Measurements from ENCODE around the gene PREX1. TPM values are rescaled to one million over a fixed set of nuclear protein-coding genes. Genes with fewer than 3 reads are reported as not detected.

PREX1 gene
- polyA plus RNA-seq, 1 donor = 9.9 TPM

DNA sequence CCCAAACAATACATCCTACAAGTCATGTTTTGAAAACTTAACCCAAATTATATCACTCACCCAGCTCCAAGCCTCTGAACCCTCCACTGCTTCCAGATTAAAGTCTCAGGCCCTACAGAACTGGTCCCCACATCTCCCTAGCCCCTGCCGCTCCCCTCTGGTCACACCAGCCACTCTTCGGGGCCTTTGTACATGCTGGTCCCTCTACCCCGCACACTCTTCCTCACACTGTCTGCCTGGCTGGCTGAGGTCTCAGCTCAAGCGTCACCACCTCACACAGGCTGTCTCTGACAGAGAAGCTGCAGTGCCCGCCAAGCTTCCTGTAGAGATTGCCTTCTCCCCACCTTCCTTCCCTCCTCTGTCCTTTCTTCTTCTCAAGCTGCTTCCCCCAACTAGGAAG, 192.4 kb downstream of the PREX1 start:
- H3K9me3 ChIP-seq (ENCODE audit: control insufficient read depth, low read depth, low read length) = no peaks in the 10 kb centered on the region
- H3K4me3 ChIP-seq (ENCODE audit: low read length) = no peak overlapping the region
- H3K27ac ChIP-seq (ENCODE audit: low read length) = no peak overlapping the region
- no peaks in the 10 kb centered on the region for H3K4me1 ChIP-seq (ENCODE audit: control insufficient read depth, insufficient read depth, low read length)
- H3K27me3 ChIP-seq (ENCODE audit: control insufficient read depth, insufficient read depth, low read length) = no peaks in the 10 kb centered on the region
- WGBS (ENCODE audit: insufficient coverage, low lambda C conversion rate) = no CpG with 5 or more reads among the region's 5 CpGs
- peaks cover 6% of the 10 kb centered on the region for H3K36me3 ChIP-seq (ENCODE audit: control insufficient read depth, insufficient read depth, low read length)
- no peak for DNase-seq

DNA sequence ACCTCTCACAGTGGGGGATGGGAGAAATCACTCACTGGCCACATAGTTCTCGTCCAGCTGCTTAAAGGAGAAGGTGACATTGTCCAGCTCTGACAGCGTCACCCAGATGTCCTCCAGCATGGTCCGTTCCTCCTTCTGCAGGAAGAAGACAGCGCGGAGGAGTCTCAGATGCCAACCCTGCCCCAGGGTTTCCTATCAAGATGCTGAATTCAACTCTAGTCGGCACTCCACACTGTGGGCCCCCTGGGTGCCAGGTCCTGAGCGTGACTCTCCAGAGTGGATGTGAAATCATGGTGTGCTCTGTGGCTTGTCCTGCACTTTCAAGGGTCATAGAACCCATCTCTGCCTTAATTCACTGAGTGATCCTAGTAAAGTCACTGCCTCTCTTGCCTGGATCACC, 193.2 kb downstream of the PREX1 start:
- H3K9me3 ChIP-seq (ENCODE audit: control insufficient read depth, low read depth, low read length) = no peaks in the 10 kb centered on the region
- H3K4me3 ChIP-seq (ENCODE audit: low read length) = no peak overlapping the region
- no peaks in the 10 kb centered on the region for H3K4me1 ChIP-seq (ENCODE audit: control insufficient read depth, insufficient read depth, low read length)
- DNase-seq = no peak
- WGBS (ENCODE audit: insufficient coverage, low lambda C conversion rate) = no CpG with 5 or more reads among the region's 7 CpGs
- peaks cover 2% of the 10 kb centered on the region for H3K36me3 ChIP-seq (ENCODE audit: control insufficient read depth, insufficient read depth, low read length)
- no peak overlapping the region for H3K27ac ChIP-seq (ENCODE audit: low read length)
- H3K27me3 ChIP-seq (ENCODE audit: control insufficient read depth, insufficient read depth, low read length) = no peaks in the 10 kb centered on the region

DNA sequence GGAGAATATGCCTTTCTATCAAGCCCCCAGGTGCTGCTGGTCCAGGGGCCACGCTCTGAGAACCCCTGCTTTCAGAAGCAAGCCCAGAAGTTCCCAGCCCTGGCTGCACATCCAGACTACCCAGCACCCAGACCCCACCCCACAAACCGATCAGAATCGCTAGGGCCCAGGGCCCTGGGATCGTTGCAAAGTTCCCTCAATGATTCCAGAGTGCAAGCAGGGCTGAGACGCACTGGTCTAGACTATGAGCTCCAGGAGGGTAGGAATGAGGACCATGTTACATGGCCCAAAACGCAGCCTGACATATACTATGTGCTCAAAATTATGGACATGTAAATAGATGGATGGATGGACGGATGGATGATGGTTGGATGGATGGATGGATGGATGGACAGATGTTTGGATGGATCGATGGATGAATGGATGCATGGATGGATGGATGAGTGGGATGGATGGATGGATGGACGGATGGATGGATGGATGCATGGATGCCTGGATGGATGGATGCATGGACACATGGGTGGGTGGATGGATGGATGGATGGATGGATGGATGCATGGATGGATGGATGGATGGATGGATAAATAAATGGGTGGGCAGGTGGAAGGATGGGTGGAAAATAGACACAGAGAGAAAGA, 194.1 kb downstream of the PREX1 start:
- no peak for DNase-seq
- Histone ChIP-seq H3K9me3 (ENCODE audit: control insufficient read depth, low read depth, low read length) (no peaks in the 10 kb centered on the region), H3K27ac (ENCODE audit: low read length) (no peak overlapping the region), H3K27me3 (ENCODE audit: control insufficient read depth, insufficient read depth, low read length) (no peaks in the 10 kb centered on the region), H3K36me3 (ENCODE audit: control insufficient read depth, insufficient read depth, low read length) (peaks cover 2% of the 10 kb centered on the region), H3K4me1 (ENCODE audit: control insufficient read depth, insufficient read depth, low read length) (no peaks in the 10 kb centered on the region), H3K4me3 (ENCODE audit: low read length) (no peak overlapping the region)
- WGBS (ENCODE audit: insufficient coverage, low lambda C conversion rate) = 86% methylated on average over 3 of the region's 9 CpGs

DNA sequence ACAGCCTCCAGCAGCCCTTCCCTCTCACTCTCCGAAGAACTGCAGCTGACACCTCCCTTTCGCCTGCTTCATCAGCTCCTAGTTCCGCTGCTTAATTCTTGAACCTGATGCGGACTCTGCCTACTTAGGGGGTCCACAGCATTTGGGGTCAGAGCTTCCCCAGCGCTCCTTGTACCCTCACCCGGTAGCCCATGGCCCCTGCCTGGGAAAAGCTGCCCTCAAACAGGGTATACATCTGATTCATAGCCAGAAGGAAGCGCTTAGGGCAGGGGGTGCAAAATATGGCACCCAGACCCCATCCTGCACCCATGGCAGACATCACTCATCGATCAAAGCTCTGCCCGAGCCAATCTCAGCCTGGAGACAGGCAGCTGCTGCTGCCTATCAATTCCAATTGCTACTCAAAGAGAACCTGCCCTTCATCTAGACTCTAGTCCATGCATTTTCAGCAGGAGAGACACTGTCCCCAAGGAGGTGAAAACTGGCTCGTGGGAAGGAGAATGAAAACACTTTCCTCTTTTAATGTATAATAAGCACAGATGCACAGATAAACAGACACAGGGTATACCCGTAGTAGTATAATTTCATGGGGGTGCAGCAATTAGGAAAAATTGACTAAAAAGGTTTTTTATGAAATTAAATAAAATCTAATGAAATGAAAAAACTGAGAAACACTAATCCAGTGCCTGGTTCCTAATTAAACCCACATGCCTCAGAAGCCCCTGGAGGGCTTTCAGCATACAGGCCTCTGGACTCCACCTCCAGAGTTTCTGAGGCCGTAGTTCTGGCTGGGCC, 194.8 kb downstream of the PREX1 start:
- no peak for DNase-seq
- no peaks in the 10 kb centered on the region for H3K9me3 ChIP-seq (ENCODE audit: control insufficient read depth, low read depth, low read length)
- H3K4me1 ChIP-seq (ENCODE audit: control insufficient read depth, insufficient read depth, low read length) = no peaks in the 10 kb centered on the region
- no peak overlapping the region for H3K27ac ChIP-seq (ENCODE audit: low read length)
- H3K27me3 ChIP-seq (ENCODE audit: control insufficient read depth, insufficient read depth, low read length) = no peaks in the 10 kb centered on the region
- 92% methylated on average over 2 of the region's 12 CpGs for WGBS (ENCODE audit: insufficient coverage, low lambda C conversion rate)
- peaks cover 2% of the 10 kb centered on the region for H3K36me3 ChIP-seq (ENCODE audit: control insufficient read depth, insufficient read depth, low read length)
- no peak overlapping the region for H3K4me3 ChIP-seq (ENCODE audit: low read length)

DNA sequence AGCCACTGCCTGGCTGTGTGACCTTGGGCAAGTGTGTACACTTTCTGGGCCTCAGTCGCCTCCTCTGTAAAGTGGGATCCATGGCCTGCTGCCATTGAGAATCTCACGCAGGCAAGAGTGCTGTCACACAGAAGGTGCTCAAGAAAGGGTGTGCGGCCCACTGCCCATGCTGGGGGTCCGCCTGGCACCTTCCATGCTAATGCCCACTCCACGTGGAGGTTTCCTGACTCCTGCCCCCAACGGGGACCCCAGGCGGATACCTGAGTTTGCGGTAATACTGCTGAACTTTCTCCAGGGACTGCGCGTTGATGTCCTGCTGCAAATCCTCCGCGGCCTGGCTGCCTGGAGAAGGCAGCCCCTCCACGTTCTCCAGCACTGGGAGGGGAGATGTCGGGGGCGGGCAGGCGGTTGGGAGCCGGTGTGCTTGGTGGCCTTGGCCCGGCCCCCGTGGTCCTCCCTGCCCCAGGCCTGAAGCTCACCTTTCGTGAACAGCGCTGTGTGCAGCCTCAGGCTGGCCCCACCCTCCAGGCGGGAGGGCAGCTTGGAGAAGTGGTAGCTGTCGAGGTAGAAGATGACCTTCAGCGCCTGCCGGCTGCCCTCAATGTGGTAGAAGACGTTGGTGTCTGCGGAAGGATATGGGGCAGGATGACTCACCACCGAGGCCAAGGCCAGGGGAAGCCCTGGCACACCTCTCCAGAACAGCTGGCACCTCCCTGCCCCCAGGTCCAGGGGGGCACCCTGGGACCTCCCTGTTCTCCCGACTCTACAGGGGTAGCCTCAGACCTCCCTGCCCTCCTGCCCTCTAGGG, 195.6 kb downstream of the PREX1 start:
- Histone ChIP-seq H3K4me1 (ENCODE audit: control insufficient read depth, insufficient read depth, low read length) (no peaks in the 10 kb centered on the region), H3K36me3 (ENCODE audit: control insufficient read depth, insufficient read depth, low read length) (peaks cover 2% of the 10 kb centered on the region), H3K27ac (ENCODE audit: low read length) (no peak overlapping the region), H3K27me3 (ENCODE audit: control insufficient read depth, insufficient read depth, low read length) (no peaks in the 10 kb centered on the region), H3K9me3 (ENCODE audit: control insufficient read depth, low read depth, low read length) (no peaks in the 10 kb centered on the region), H3K4me3 (ENCODE audit: low read length) (no peak overlapping the region)
- no CpG with 5 or more reads among the region's 29 CpGs for WGBS (ENCODE audit: insufficient coverage, low lambda C conversion rate)
- DNase-seq = no peak

DNA sequence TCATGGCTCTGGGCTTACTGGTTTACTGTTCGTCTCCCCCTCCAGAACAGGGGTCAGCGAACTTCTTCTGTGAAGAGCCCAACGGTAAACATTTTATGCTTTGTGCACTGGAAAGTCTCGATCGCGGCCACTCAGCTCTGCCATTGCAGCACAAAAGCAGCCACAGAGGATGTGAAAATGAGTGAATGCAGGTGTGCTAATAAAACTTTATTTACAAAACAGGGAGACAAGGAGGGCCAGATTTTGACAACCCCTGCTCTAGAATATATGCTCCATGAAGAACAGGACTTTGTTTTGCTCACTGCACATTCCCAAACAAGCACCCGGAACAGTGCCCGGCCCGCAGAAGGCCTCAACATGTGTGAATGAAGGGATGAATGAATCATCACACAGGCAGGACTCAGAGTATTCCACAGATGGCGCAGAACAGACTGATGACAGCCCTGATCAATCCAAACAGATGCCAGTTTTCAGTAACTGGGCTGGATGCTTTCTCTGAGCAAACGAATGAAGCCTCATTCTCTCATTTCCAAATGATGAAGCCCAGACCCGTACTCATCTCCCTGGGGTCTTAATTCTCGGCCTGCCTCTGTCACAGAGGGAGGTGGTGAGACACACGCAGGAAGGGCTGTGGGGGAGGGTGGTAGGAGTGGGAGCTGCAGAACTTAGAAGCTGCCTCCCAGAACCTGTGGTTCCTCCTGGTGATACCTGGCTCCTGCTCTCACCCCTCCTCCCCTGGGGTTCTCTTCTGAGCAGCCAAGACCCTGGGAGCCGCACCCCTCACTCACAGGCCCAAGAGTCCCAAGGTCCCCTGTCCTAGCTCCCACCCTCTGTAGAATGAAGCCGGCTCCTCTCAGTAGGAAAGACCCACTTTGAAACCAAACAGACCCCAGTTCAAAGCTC, 196.4 kb downstream of the PREX1 start:
- DNase-seq = no peak
- Histone ChIP-seq H3K27me3 (ENCODE audit: control insufficient read depth, insufficient read depth, low read length) (no peaks in the 10 kb centered on the region), H3K4me3 (ENCODE audit: low read length) (no peak overlapping the region), H3K4me1 (ENCODE audit: control insufficient read depth, insufficient read depth, low read length) (peaks cover 3% of the 10 kb centered on the region), H3K27ac (ENCODE audit: low read length) (no peak overlapping the region), H3K36me3 (ENCODE audit: control insufficient read depth, insufficient read depth, low read length) (peaks cover 2% of the 10 kb centered on the region), H3K9me3 (ENCODE audit: control insufficient read depth, low read depth, low read length) (no peaks in the 10 kb centered on the region)
- WGBS (ENCODE audit: insufficient coverage, low lambda C conversion rate) = no CpG with 5 or more reads among the region's 16 CpGs

DNA sequence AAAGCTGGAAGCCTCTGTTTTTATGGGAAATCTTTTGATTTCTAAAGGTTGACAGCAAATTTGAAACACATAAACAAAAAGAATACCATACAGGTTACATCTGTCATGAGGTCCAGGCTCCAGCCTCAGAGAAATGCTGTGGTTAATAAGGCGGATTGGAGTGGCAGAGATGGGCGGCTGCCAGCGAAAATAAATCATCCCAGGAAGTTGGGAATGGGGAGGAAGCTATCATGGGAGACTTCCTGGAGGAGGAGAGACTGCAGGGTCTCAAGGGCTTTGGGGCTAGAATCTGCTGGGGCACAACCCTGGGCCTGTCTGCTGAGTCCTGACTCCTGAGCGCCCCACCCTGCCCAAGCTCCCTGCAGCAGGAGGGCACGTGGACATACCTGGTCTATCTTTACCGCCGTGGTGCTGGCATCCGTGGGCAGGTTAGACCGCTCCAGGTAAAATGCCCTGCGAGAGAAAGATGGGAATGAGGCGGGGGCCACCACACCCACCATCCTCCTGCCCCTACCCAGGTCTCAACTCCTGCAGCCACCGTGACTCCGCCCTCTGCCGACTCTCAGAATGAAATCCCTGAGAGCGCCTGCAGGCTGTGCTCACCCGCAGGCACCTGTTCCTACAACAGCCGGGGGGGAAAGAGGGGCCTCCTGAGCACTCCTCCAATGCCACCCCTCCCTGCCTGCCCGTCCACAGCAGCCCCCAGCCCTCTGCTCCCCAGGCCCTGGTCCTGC, 197.3 kb downstream of the PREX1 start:
- H3K4me1 ChIP-seq (ENCODE audit: control insufficient read depth, insufficient read depth, low read length) = peaks cover 7% of the 10 kb centered on the region
- WGBS (ENCODE audit: insufficient coverage, low lambda C conversion rate) = 100% methylated on average over 4 of the region's 18 CpGs
- H3K4me3 ChIP-seq (ENCODE audit: low read length) = no peak overlapping the region
- DNase-seq = no peak
- no peak overlapping the region for H3K27ac ChIP-seq (ENCODE audit: low read length)
- H3K36me3 ChIP-seq (ENCODE audit: control insufficient read depth, insufficient read depth, low read length) = peaks cover 5% of the 10 kb centered on the region
- no peaks in the 10 kb centered on the region for H3K9me3 ChIP-seq (ENCODE audit: control insufficient read depth, low read depth, low read length)
- H3K27me3 ChIP-seq (ENCODE audit: control insufficient read depth, insufficient read depth, low read length) = no peaks in the 10 kb centered on the region

DNA sequence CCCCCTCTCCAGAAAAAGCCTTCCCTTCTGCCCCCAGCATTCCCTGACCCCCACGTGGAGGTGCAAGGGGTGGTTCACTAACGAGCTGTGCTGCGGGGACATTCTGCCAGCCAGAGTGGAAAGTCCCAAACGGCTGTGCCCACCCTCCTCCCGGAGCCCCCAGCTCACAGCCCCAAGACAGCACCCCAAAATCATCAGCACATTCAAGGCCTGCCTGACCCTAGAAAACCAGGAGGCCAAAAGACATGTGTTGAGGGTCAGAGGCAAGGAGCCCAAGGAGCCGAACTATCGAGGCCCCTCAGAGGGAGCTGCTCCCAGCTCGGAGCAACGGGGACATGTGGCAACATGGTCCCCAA, 197.9 kb downstream of the PREX1 start:
- Histone ChIP-seq H3K27me3 (ENCODE audit: control insufficient read depth, insufficient read depth, low read length) (no peaks in the 10 kb centered on the region), H3K27ac (ENCODE audit: low read length) (no peak overlapping the region), H3K9me3 (ENCODE audit: control insufficient read depth, low read depth, low read length) (no peaks in the 10 kb centered on the region), H3K36me3 (ENCODE audit: control insufficient read depth, insufficient read depth, low read length) (peaks cover 5% of the 10 kb centered on the region), H3K4me3 (ENCODE audit: low read length) (no peak overlapping the region), H3K4me1 (ENCODE audit: control insufficient read depth, insufficient read depth, low read length) (peaks cover 7% of the 10 kb centered on the region)
- no peak for DNase-seq
- no CpG with 5 or more reads among the region's 9 CpGs for WGBS (ENCODE audit: insufficient coverage, low lambda C conversion rate)

DNA sequence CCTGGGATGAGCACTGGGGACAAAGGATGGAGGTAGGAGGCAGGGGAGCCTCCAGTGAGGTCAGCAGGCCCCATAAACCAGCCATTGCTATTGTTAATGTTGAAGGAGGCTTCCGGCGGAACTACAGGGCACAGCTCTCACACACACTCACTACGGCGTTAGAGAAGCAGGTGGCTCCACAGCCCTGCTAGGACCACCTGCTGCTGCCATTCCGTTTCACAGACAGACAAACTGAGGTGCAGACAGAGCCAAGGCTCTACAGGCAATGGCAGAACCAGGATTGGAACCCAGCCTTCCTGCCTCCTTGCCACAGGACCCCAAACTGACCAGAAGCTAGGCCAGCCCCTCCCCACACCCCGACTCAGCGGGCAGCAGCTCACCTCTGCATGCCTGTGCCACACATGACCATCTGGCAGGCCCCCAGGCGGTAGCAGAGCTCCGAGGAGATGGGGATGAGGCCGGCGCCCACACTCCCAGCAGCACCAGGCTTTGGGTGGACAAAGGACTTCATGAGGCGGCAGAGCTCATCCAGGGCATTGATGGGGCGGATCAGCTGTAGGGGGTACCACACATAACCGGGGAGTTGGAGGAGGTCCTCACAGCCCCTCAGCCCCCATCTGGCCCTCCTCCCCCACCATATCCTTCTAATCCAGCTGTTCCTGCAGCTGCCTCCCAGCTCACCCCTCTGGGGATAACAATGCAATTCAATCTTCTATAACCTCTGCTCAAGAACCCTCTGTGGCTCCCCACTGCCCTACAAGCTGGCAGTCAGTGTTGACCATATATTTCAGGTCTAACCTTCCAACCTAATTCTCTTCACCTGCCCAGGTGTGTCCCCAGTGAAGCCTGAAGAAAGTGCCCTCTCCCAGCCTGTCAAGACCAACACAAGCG, 198.5 kb downstream of the PREX1 start:
- Histone ChIP-seq H3K9me3 (ENCODE audit: control insufficient read depth, low read depth, low read length) (no peaks in the 10 kb centered on the region), H3K27me3 (ENCODE audit: control insufficient read depth, insufficient read depth, low read length) (no peaks in the 10 kb centered on the region), H3K27ac (ENCODE audit: low read length) (no peak overlapping the region), H3K4me1 (ENCODE audit: control insufficient read depth, insufficient read depth, low read length) (peaks cover 7% of the 10 kb centered on the region), H3K36me3 (ENCODE audit: control insufficient read depth, insufficient read depth, low read length) (peaks cover 5% of the 10 kb centered on the region), H3K4me3 (ENCODE audit: low read length) (no peak overlapping the region)
- DNase-seq = no peak
- WGBS (ENCODE audit: insufficient coverage, low lambda C conversion rate) = 90% methylated on average over 2 of the region's 15 CpGs

Data from large intestine (tissue), 3 donors.